Colonic mucosa (tissue), 4 donors: ENCODE results near the gene GAPVD1. TPM values are rescaled to one million over a fixed set of nuclear protein-coding genes. Genes with fewer than 3 reads are reported as not detected.
"Not testable (repeated sequence)": the region's sequence is repeated elsewhere in the genome, so short reads cannot be mapped to it uniquely, and the experiment has no call there.

ENCODE experiments used
- DNase-seq: peaks from one replicate; pipeline ENCODE4 v3.0.0-alpha.2; 2020
- H3K27ac ChIP-seq: fragments of 200-600 bp; one replicate; pipeline ENCODE4 v1.8.0; 2021
- H3K27me3 ChIP-seq: fragments of 200-600 bp; one replicate; pipeline ENCODE4 v1.8.0; 2021
- H3K36me3 ChIP-seq: fragments of 200-600 bp; one replicate; pipeline ENCODE4 v1.8.0; 2021
- H3K4me1 ChIP-seq: fragments of 200-600 bp; one replicate; pipeline ENCODE4 v1.8.0; 2021; ENCODE audit warnings: mild to moderate bottlenecking
- H3K4me3 ChIP-seq: fragments of 200-600 bp; one replicate; pipeline ENCODE4 v1.8.0; 2021
- H3K9ac ChIP-seq, 2 donors: one replicate each; pipeline ENCODE4 v1.7.0; 2013; ENCODE audit warnings: control low read depth in 2 of 2, low read depth in 2 of 2, low read length in 2 of 2
- H3K9me3 ChIP-seq: fragments of 200-600 bp; one replicate; pipeline ENCODE4 v1.8.0; 2021
- CTCF ChIP-seq: fragments of 200-600 bp; IDR thresholded peaks from one replicate; pipeline ENCODE4 v1.8.0; 2022; ENCODE audit warnings: antibody characterized with exemption, mild to moderate bottlenecking
- intact Hi-C: fragments of 100-400 bp; cut with DNase I; formaldehyde crosslinking; loops from one replicate; pipeline ENCODE4 v1.14.1; 2022
- total RNA-seq, 2 donors: library from RNA; stranded (reverse); fragmentation: NEBNext Ultra II Directional in 1 of 2; extraction: Animal tissue kit (Norgen Biotek cat#: 25700) in 1 of 2; gene quantifications; one replicate each; pipeline ENCODE4 v1.2.1, GENCODE V29; 2021
- donor health status: healthy.
- donor health status: DM: no; HTN: no; CAD: no.
- donor health status: DM: no; HTN: no; CAD: no.

Gene GAPVD1
- total RNA-seq, 2 donors from 2014 or later = 38.9 to 42.0 TPM

- TF ChIP-seq CTCF = no peak
- no peak overlapping the region for H3K9ac ChIP-seq
- intact Hi-C loops = no loop called here
- no peak overlapping the region for H3K27ac ChIP-seq
- H3K4me3 ChIP-seq = no peak overlapping the region
- DNase-seq = no peak
- no peaks in the 10 kb centered on the region for H3K9me3 ChIP-seq
- H3K27me3 ChIP-seq = no peaks in the 10 kb centered on the region
- no peaks in the 10 kb centered on the region for H3K4me1 ChIP-seq
- no peaks in the 10 kb centered on the region for H3K36me3 ChIP-seq
Observed at GRCh38 chr9:125393426-125393825, 131.8 kb downstream of the GAPVD1 start.

GRCh38 chr9:125396799-125397198 is 135.2 kb downstream of the GAPVD1 start:
- no peak for DNase-seq
- H3K27ac ChIP-seq = no peak overlapping the region
- H3K4me1 ChIP-seq = no peaks in the 10 kb centered on the region
- intact Hi-C loops = no loop called here
- no peak overlapping the region for H3K9ac ChIP-seq
- no peaks in the 10 kb centered on the region for H3K36me3 ChIP-seq
- no peaks in the 10 kb centered on the region for H3K9me3 ChIP-seq
- TF ChIP-seq CTCF = no peak
- H3K27me3 ChIP-seq = no peaks in the 10 kb centered on the region
- H3K4me3 ChIP-seq = no peak overlapping the region

GRCh38 chr9:125397736-125398135 is 136.1 kb downstream of the GAPVD1 start:
- no peak for TF ChIP-seq CTCF
- Histone ChIP-seq H3K27me3 (no peaks in the 10 kb centered on the region), H3K36me3 (no peaks in the 10 kb centered on the region), H3K4me1 (no peaks in the 10 kb centered on the region), H3K4me3 (no peak overlapping the region), H3K9ac (no peak overlapping the region), H3K27ac (no peak overlapping the region), H3K9me3 (no peaks in the 10 kb centered on the region)
- intact Hi-C loops = no loop called here
- DNase-seq = no peak

GRCh38 chr9:125398243-125398642 is 136.6 kb downstream of the GAPVD1 start:
- TF ChIP-seq CTCF = no peak
- Histone ChIP-seq H3K36me3 (no peaks in the 10 kb centered on the region), H3K9me3 (no peaks in the 10 kb centered on the region), H3K4me1 (no peaks in the 10 kb centered on the region), H3K27me3 (no peaks in the 10 kb centered on the region), H3K4me3 (no peak overlapping the region), H3K9ac (no peak overlapping the region), H3K27ac (no peak overlapping the region)
- DNase-seq = no peak
- intact Hi-C loops = no loop called here

- H3K9ac ChIP-seq = no peak overlapping the region
- H3K4me3 ChIP-seq = no peak overlapping the region
- no peak overlapping the region for H3K27ac ChIP-seq
- no peak for TF ChIP-seq CTCF
- H3K27me3 ChIP-seq = no peaks in the 10 kb centered on the region
- no peaks in the 10 kb centered on the region for H3K36me3 ChIP-seq
- no peaks in the 10 kb centered on the region for H3K9me3 ChIP-seq
- intact Hi-C loops = no loop called here
- H3K4me1 ChIP-seq = no peaks in the 10 kb centered on the region
- no peak for DNase-seq
Observed at GRCh38 chr9:125399165-125399564, 137.5 kb downstream of the GAPVD1 start.

GRCh38 chr9:125399666-125400065 is 138.0 kb downstream of the GAPVD1 start:
- intact Hi-C loops = loop anchor here (10.0 kb wide), 2 partner anchors 235 to 995 kb away; no protein-coding TSS in a partner anchor
- Histone ChIP-seq H3K27me3 (no peaks in the 10 kb centered on the region), H3K9ac (no peak overlapping the region), H3K4me3 (no peak overlapping the region), H3K9me3 (no peaks in the 10 kb centered on the region), H3K27ac (no peak overlapping the region), H3K4me1 (no peaks in the 10 kb centered on the region), H3K36me3 (no peaks in the 10 kb centered on the region)
- TF ChIP-seq CTCF = no peak
- no peak for DNase-seq

GRCh38 chr9:125400232-125400631 is 138.6 kb downstream of the GAPVD1 start:
- H3K4me1 ChIP-seq, DNase-seq, H3K9ac ChIP-seq, H3K4me3 ChIP-seq, H3K36me3 ChIP-seq, H3K9me3 ChIP-seq, H3K27ac ChIP-seq, H3K27me3 ChIP-seq: not testable (repeated sequence)
- intact Hi-C loops = loop anchor here (10.0 kb wide), 2 partner anchors 235 to 995 kb away; no protein-coding TSS in a partner anchor
